ENCODE data around the gene ZSCAN10. TPM values are rescaled to one million over a fixed set of nuclear protein-coding genes. Genes with fewer than 3 reads are reported as not detected.

The ZSCAN10 gene
- total and polyA plus RNA-seq, 2 donors (not counting 1 experiment from before 2014, with no cell fraction given): 0.02 TPM; not detected in 1

GRCh38 chr16:3060339-3061127, 38.6 kb downstream of the ZSCAN10 start:
- Histone ChIP-seq H3K9me3 (ENCODE audit: control insufficient read depth, insufficient read depth, low read depth, low read length) (no peaks in the 10 kb centered on the region), H3K36me3 (ENCODE audit: control insufficient read depth, insufficient read depth, low read length) (no peaks in the 10 kb centered on the region), H2AFZ (ENCODE audit: low read length) (no peak overlapping the region), H3K4me1 (ENCODE audit: control insufficient read depth, extremely low read depth, insufficient read depth, low read length) (peaks cover 3% of the 10 kb centered on the region), H3K9ac (ENCODE audit: insufficient read depth, low read length) (no peak overlapping the region), H4K20me1 (ENCODE audit: control insufficient read depth, extremely low read depth, insufficient read depth, low read length) (no peaks in the 10 kb centered on the region), H3K79me2 (ENCODE audit: control insufficient read depth, insufficient read depth, low read length) (no peaks in the 10 kb centered on the region), H3K27ac (ENCODE audit: insufficient read depth, low read length) (no peak overlapping the region), H3K4me2 (ENCODE audit: extremely low read depth, insufficient read depth, low read length) (no peak overlapping the region), H3K4me3 (replicated peaks in 1 of 4; ENCODE audit: control extremely low read depth in 1 of 4, insufficient read depth in 1 of 4, low read depth in 3 of 4, low read length in 4 of 4) (no peak overlapping the region), H3K27me3 (ENCODE audit: control insufficient read depth, insufficient read depth, low read length) (no peaks in the 10 kb centered on the region)
- TF ChIP-seq EZH2 (IDR thresholded peaks at IDR 0.05; ENCODE audit: low read length, missing control alignments): no peak
- TF ChIP-seq CTCF (conservative IDR thresholded peaks at IDR 0.05 in 1 of 2, IDR thresholded peaks at IDR 0.05 in 1 of 2; ENCODE audit: low read depth in 1 of 2, low read length in 2 of 2): no peak
- no peak for DNase-seq (ENCODE audit: low read depth in 2 of 2)

GRCh38 chr16:3059723-3060242, 39.3 kb downstream of the ZSCAN10 start:
- peak overlapping the region; percentile 80 for H2AFZ ChIP-seq (ENCODE audit: low read length)
- no peak overlapping the region for H3K9ac ChIP-seq (ENCODE audit: insufficient read depth, low read length)
- H3K79me2 ChIP-seq (ENCODE audit: control insufficient read depth, insufficient read depth, low read length): no peaks in the 10 kb centered on the region
- H3K4me3 ChIP-seq (replicated peaks in 1 of 4; ENCODE audit: control extremely low read depth in 1 of 4, insufficient read depth in 1 of 4, low read depth in 3 of 4, low read length in 4 of 4): peak overlapping the region in 3 of 4 experiments; percentile 28 to 80 (median 41)
- H4K20me1 ChIP-seq (ENCODE audit: control insufficient read depth, extremely low read depth, insufficient read depth, low read length): no peaks in the 10 kb centered on the region
- TF ChIP-seq CTCF (conservative IDR thresholded peaks at IDR 0.05 in 1 of 2, IDR thresholded peaks at IDR 0.05 in 1 of 2; ENCODE audit: low read depth in 1 of 2, low read length in 2 of 2) (no peak), EZH2 (IDR thresholded peaks at IDR 0.05; ENCODE audit: low read length, missing control alignments) (no peak)
- no peak for DNase-seq (ENCODE audit: low read depth in 2 of 2)
- H3K36me3 ChIP-seq (ENCODE audit: control insufficient read depth, insufficient read depth, low read length): no peaks in the 10 kb centered on the region
- H3K27me3 ChIP-seq (ENCODE audit: control insufficient read depth, insufficient read depth, low read length): no peaks in the 10 kb centered on the region
- H3K4me1 ChIP-seq (ENCODE audit: control insufficient read depth, extremely low read depth, insufficient read depth, low read length): no peaks in the 10 kb centered on the region
- peak overlapping the region; percentile 21 for H3K27ac ChIP-seq (ENCODE audit: insufficient read depth, low read length)
- H3K4me2 ChIP-seq (ENCODE audit: extremely low read depth, insufficient read depth, low read length): peak overlapping the region; percentile 77
- H3K9me3 ChIP-seq (ENCODE audit: control insufficient read depth, insufficient read depth, low read depth, low read length): no peaks in the 10 kb centered on the region

DNA sequence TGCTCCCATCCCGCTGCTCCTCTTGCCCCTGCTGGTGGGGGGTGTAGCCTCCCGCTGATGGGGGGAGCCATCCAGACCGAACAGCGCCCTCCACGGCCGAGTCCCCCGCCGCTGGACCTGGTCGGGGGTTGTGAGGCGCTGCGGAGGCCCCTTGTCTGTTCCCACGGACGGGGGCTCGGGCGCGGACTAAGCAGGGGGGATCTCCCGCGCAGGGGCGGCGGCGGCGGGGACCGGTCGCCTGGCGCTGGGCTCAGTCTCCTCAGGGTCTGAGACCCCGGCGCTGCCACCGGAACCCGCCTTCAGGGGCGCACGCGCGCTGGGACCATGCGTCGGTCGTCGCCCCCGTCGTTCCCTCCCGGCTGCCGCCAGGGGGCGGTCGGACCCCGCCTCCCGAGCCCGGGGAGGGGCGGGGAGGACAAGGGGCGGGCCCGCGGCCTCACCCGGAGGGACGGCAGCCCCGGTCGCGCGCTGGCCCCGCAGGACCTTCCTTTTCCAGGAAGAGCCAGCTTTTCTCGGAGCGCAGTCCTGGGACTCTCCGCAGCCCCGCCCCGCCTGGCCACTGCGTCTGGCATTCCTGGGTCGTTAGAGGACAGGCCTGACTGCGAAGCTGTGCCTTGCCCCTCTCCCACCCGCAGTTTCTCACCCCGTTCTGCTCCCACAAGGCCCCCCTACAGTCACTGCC, 39.9 kb downstream of the ZSCAN10 start:
- Histone ChIP-seq H3K9ac (ENCODE audit: insufficient read depth, low read length) (peak overlapping the region; percentile 69), H3K4me1 (ENCODE audit: control insufficient read depth, extremely low read depth, insufficient read depth, low read length) (no peaks in the 10 kb centered on the region), H4K20me1 (ENCODE audit: control insufficient read depth, extremely low read depth, insufficient read depth, low read length) (no peaks in the 10 kb centered on the region), H3K9me3 (ENCODE audit: control insufficient read depth, insufficient read depth, low read depth, low read length) (no peaks in the 10 kb centered on the region), H3K4me2 (ENCODE audit: extremely low read depth, insufficient read depth, low read length) (peak overlapping the region; percentile 96), H3K79me2 (ENCODE audit: control insufficient read depth, insufficient read depth, low read length) (no peaks in the 10 kb centered on the region), H2AFZ (ENCODE audit: low read length) (peak overlapping the region; percentile 80), H3K27ac (ENCODE audit: insufficient read depth, low read length) (peak overlapping the region; percentile 43), H3K36me3 (ENCODE audit: control insufficient read depth, insufficient read depth, low read length) (no peaks in the 10 kb centered on the region), H3K27me3 (ENCODE audit: control insufficient read depth, insufficient read depth, low read length) (no peaks in the 10 kb centered on the region), H3K4me3 (replicated peaks in 1 of 4; ENCODE audit: control extremely low read depth in 1 of 4, insufficient read depth in 1 of 4, low read depth in 3 of 4, low read length in 4 of 4) (peak overlapping the region; percentile 54 to 87 (median 79))
- no peak for TF ChIP-seq EZH2 (IDR thresholded peaks at IDR 0.05; ENCODE audit: low read length, missing control alignments)
- peak; percentile 29 to 69 for TF ChIP-seq CTCF (conservative IDR thresholded peaks at IDR 0.05 in 1 of 2, IDR thresholded peaks at IDR 0.05 in 1 of 2; ENCODE audit: low read depth in 1 of 2, low read length in 2 of 2)
- peak; percentile 75 to 79 for DNase-seq (ENCODE audit: low read depth in 2 of 2)
